Brain microvascular endothelial cell (primary cell): ENCODE data around the gene ZNF107.
"Not testable (repeated sequence)": the region's sequence is repeated elsewhere in the genome, so short reads cannot be mapped to it uniquely, and the experiment has no call there.

ENCODE experiments used
- DNase-seq: peaks from one replicate; pipeline ENCODE4 v3.0.0-alpha.2; 2020
- H3K27ac ChIP-seq: fragments of 250-450 bp; sonication (Bioruptor Pico); 2 replicates; pipeline ENCODE4 v1.5.1; 2020; ENCODE audit warnings: mild to moderate bottlenecking, moderate library complexity
- H3K27me3 ChIP-seq: fragments of 250-450 bp; sonication (Bioruptor Pico); replicated peaks from 2 replicates; pipeline ENCODE4 v1.5.1; 2020; ENCODE audit warnings: mild to moderate bottlenecking
- H3K36me3 ChIP-seq: fragments of 250-450 bp; sonication (Bioruptor Pico); replicated peaks from 2 replicates; pipeline ENCODE4 v1.5.1; 2020; ENCODE audit warnings: mild to moderate bottlenecking
- H3K4me3 ChIP-seq: 2 replicates; pipeline ENCODE4 v1.5.1; 2011; ENCODE audit warnings: low read depth, mild to moderate bottlenecking, control low read depth, low read length, moderate library complexity
- in situ Hi-C: cut with HindIII; loops from 2 replicates; pipeline ENCODE4 v1.10.0; 2017; ENCODE audit warnings: low sequenced_read_pairs, low pct_ligation_motif_present
- TF ChIP-seq, protein P1 (sequence below): IDR thresholded peaks from 2 replicates; pipeline ENCODE4 v1.5.1; 2011; ENCODE audit warnings: low read depth, mild to moderate bottlenecking, moderate library complexity, low read length, control low read depth, inconsistent platforms; ENCODE audit errors: missing control alignments

ZNF107 gene

GRCh38 chr7:64687249-64687648, 21.3 kb downstream of the ZNF107 start:
- DNase-seq: no peak
- TF ChIP-seq, protein P1, sequence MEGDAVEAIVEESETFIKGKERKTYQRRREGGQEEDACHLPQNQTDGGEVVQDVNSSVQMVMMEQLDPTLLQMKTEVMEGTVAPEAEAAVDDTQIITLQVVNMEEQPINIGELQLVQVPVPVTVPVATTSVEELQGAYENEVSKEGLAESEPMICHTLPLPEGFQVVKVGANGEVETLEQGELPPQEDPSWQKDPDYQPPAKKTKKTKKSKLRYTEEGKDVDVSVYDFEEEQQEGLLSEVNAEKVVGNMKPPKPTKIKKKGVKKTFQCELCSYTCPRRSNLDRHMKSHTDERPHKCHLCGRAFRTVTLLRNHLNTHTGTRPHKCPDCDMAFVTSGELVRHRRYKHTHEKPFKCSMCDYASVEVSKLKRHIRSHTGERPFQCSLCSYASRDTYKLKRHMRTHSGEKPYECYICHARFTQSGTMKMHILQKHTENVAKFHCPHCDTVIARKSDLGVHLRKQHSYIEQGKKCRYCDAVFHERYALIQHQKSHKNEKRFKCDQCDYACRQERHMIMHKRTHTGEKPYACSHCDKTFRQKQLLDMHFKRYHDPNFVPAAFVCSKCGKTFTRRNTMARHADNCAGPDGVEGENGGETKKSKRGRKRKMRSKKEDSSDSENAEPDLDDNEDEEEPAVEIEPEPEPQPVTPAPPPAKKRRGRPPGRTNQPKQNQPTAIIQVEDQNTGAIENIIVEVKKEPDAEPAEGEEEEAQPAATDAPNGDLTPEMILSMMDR: no peak
- in situ Hi-C loops: no loop called here
- Histone ChIP-seq H3K4me3 (no peak overlapping the region), H3K27ac (no peak overlapping the region), H3K27me3 (no peaks in the 10 kb centered on the region), H3K36me3 (peaks cover 29% of the 10 kb centered on the region)

DNA sequence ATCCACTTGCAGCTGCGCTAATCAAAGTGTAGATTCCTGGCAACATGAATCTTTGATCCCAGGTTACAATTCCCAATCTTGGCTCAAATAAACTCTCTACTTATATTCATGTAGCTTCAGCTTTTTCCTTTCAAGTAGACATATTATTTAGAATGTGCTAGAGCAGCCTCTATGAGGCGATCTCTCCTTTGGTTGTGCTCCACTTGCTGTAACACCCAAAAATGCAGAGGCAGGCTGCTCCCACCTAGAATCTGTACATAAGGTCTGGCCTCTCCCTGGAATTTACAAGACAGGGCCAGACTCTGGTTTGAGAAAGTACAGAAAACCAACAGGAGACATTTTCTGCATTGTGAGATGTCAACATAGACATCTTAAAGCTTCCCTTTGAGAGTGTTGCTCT, 23.1 kb downstream of the ZNF107 start:
- in situ Hi-C loops: no loop called here
- H3K27me3 ChIP-seq: no peaks in the 10 kb centered on the region
- no peak overlapping the region for H3K27ac ChIP-seq
- DNase-seq: no peak
- peaks cover 25% of the 10 kb centered on the region for H3K36me3 ChIP-seq
- H3K4me3 ChIP-seq: no peak overlapping the region
- TF ChIP-seq, protein P1: no peak

DNA sequence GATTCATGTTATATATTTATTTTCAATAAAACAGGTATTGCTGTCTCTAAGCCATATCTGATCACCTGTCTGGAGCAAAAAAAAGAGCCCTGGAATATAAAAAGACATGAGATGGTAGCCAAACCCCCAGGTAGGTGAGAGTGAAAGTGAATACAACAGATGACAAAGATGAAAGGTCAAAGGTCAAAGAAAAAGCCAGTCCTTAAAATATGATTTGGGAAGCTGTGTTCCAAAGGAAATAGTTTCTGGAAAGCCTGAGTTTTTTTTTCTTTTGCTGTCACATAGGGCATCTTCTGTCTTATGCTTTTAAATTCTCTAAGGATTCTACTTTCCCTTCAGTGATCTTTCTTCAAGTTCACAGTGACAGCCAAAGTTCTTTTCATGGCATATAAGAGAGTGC, 25.9 kb downstream of the ZNF107 start:
- Histone ChIP-seq H3K36me3 (peaks cover 10% of the 10 kb centered on the region), H3K4me3 (no peak overlapping the region), H3K27me3 (no peaks in the 10 kb centered on the region), H3K27ac (no peak overlapping the region)
- no peak for DNase-seq
- in situ Hi-C loops: no loop called here
- TF ChIP-seq, protein P1: no peak

DNA sequence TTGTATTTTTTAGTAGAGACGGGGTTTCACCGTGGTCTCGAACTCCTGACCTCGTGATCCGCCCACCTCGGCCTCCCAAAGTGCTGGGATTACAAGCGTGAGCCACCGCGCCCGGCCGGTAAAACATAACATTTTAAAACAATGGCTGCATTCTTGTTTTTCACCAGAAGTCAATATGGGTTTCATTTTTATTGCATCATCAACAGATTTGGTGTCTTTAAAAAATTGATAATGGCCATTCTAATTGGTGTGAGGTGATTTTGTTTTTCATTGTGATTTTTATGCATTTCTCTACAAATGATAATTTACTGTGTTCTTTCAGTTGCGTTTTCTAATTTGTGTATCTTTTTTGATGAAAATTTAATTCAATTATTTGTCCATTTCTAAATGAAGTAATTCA, 31.9 kb downstream of the ZNF107 start:
- H3K27ac ChIP-seq, H3K4me3 ChIP-seq, H3K36me3 ChIP-seq, DNase-seq, H3K27me3 ChIP-seq, in situ Hi-C loops: not testable (repeated sequence)

- TF ChIP-seq, protein P1: no peak
- DNase-seq: no peak
- Histone ChIP-seq H3K27me3 (no peaks in the 10 kb centered on the region), H3K27ac (no peak overlapping the region), H3K36me3 (no peaks in the 10 kb centered on the region), H3K4me3 (no peak overlapping the region)
- in situ Hi-C loops: no loop called here
These were observed 40.8 kb downstream of the ZNF107 start for GRCh38 chr7:64706625-64707292.

- H3K27ac ChIP-seq, H3K4me3 ChIP-seq, in situ Hi-C loops, H3K27me3 ChIP-seq, H3K36me3 ChIP-seq, DNase-seq: not testable (repeated sequence)
These were observed 52.0 kb downstream of the ZNF107 start for GRCh38 chr7:64717896-64718295.

- Histone ChIP-seq H3K27ac (no peak overlapping the region), H3K36me3 (no peaks in the 10 kb centered on the region), H3K27me3 (no peaks in the 10 kb centered on the region), H3K4me3 (no peak overlapping the region)
- TF ChIP-seq, protein P1: no peak
- no peak for DNase-seq
- in situ Hi-C loops: no loop called here
These were observed 63.3 kb downstream of the ZNF107 start for GRCh38 chr7:64729089-64729848.
